HG03064 (cell line): ENCODE data around the gene ZNF592.

Experiments used
- ATAC-seq: cut with Tn5 transposase; IDR thresholded peaks from one replicate; pipeline ENCODE4 v1.9.1; 2021; ENCODE audit warnings: low read depth; ENCODE audit not compliant: unreplicated experiment

ZNF592 gene

DNA sequence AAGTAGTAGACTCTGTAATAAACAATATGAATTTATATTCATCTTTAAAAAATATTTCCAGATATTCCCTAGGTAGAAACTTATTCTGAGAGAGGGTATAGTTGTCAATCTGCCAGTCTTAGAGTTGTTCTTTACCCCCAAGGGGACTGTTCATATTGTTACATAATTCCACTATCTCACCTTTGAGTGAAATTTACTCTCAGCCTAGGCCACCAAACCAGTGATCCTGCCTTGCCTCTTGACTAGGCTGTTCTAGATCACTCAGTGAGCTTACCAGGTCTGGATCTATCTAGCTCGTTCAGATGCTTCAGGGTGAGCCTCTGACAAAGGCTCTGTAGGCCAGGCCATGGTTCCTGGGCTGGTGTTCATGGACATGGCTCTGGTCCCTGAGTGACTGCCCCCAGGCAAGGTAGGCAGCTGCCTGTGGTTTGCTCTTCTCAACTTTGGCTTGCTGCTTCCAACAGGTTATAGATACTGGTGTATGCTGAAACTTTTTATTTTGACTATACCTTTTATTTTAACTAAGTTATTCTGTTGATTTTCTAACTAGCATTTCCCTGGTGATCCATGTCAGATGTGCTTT is 27.6 kb downstream of the ZNF592 start:
- no peak for ATAC-seq

- no peak for ATAC-seq
These were observed 29.8 kb downstream of the ZNF592 start for GRCh38 chr15:84778194-84778593.

- ATAC-seq = no peak
These were observed 32.1 kb downstream of the ZNF592 start for GRCh38 chr15:84780492-84780891.

- ATAC-seq = no peak
These were observed 33.1 kb downstream of the ZNF592 start for GRCh38 chr15:84781495-84781894.

- no peak for ATAC-seq
These were observed 34.0 kb downstream of the ZNF592 start for GRCh38 chr15:84782346-84782745.

DNA sequence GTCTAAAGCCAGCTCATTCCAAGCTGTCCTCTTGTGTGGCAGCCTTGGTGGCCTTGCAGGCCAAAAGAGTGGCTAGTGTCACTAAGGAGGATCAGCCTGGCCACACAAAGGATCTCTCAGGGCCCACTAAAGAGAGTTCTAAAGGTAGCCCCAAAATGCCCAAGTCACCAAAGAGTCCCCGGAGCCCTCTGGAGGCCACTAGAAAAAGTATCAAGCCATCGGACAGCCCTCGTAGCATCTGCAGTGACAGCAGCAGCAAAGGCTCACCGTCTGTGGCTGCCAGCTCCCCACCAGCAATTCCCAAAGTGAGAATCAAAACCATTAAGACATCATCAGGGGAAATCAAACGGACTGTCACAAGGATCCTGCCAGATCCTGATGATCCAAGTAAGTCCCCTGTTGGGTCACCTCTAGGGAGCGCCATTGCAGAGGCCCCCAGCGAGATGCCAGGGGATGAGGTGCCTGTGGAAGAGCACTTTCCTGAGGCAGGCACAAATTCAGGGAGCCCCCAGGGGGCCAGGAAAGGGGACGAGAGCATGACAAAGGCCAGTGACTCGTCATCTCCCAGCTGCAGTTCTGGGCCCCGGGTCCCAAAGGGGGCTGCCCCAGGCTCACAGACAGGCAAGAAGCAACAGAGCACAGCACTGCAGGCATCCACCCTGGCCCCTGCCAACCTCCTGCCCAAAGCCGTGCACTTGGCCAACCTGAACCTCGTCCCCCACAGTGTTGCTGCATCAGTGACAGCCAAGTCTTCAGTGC is 35.3 kb downstream of the ZNF592 start:
- no peak for ATAC-seq

DNA sequence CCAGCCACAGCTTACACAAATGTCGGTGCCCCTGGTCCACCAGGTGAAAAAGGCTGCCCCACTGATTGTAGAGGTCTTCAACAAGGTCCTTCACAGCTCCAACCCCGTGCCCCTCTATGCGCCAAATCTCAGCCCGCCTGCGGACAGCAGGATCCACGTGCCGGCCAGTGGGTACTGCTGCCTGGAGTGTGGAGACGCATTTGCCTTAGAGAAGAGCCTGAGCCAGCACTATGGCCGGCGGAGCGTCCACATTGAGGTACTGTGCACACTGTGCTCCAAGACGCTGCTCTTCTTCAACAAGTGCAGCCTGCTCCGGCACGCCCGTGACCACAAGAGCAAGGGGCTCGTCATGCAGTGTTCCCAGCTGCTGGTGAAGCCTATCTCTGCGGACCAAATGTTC is 35.9 kb downstream of the ZNF592 start:
- no peak for ATAC-seq

DNA sequence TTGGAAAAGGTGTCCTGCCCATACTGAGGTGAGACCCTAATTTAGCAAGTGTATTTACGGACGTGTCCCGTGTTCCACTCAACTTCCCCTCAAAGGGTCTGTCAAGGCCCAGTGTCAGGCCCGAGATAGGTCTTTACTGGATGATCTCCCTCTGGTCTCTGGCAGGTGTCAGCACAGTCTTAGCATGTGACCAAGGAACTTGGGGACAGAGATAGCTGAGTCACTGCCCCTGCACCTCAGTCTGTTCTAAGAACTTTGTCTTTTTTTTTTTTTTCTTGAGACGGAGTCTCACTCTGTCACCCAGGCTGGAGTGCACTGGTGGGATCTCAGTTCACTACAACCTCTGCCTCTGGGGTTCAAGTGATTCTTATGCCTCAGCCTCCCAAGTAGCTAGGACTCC is 36.7 kb downstream of the ZNF592 start:
- ATAC-seq = no peak

DNA sequence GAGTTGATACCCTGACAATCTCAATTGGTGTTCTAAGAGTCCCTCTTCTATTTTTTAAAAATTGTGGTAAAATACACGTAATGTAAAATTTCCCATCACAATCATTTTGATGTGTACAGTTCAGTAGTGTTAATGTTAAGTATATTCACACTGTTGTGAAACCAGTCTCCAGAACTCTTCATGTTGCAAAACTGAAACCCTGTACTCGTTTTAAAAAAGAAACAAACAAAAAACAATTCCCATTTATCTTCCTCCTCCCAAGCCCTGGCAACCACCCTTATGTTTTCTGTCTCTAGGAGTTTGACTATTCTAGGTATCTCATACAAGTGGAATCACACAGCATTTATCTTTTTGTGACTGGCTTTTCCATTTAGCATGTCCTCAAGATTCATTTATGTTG is 40.1 kb downstream of the ZNF592 start:
- no peak for ATAC-seq

- ATAC-seq = no peak
These were observed 41.4 kb downstream of the ZNF592 start for GRCh38 chr15:84789762-84790161.

DNA sequence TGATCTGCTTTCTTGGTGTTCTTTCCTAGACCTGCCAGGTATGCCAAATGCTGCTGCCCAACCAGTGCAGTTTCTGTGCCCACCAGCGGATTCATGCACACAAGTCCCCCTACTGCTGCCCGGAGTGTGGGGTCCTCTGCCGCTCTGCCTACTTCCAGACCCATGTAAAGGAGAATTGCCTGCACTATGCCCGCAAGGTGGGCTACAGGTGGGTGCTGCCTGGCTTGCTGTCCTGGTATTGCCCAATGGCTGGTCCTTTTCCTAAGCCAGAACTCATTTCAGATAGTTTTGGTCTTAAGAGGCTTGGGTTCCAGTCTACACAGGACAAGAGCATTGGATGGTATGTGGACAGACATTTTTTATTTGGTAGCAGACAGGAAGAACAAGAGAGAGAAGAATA is 42.3 kb downstream of the ZNF592 start:
- no peak for ATAC-seq

GRCh38 chr15:84791763-84792162 is 43.4 kb downstream of the ZNF592 start:
- ATAC-seq = no peak

DNA sequence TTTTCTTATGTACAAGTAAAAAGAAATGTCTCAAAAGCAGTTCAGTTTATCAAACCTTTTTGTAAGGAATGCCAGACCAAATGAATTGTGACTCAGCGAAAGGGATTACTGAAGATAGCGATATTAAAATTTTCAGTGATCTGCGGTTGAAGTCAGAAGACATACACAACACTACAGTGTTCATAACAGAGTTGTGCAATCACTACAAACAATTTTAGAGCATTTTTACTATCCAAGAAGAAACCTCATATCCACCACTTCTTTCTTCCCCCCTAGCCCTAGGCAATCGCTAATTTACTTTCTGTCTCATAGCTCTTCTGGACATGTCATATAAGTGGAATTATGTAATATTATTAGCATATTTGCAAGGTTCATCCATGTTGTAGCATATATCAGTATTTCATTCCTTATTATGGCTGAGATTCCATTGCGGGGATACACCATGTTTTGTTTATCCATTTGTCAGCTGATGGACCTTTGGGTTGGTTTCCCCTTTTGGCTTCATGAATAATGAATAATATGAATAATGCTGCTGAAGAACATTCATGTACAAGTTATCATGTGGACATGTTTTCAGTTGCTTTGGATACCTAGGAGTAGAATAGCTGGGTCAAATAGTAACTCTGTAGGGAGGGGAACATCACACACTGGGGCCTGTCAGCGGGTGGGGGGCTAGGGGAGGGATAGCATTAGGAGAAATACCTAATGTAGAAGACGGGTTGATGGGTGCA is 45.2 kb downstream of the ZNF592 start:
- no peak for ATAC-seq

GRCh38 chr15:84794162-84794547 is 45.8 kb downstream of the ZNF592 start:
- ATAC-seq = no peak

DNA sequence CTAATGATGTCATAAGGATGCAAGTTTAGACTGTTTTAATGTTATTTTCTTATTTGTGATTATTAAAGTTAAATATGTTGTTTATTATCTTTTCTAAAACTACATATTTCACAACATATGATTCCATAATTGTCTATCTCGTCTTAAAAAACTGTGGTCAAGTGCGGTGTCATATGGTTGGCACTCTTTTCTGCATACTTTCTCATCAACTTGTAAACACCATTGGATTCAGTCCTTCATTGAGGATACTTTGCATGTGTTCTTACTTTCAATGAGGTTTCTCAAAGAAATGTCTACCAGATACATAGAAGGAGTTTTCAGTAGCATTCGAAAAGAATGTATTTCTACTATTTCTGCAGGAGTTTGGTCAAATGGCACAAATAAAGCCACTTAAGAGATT is 46.8 kb downstream of the ZNF592 start:
- ATAC-seq = no peak

GRCh38 chr15:84797212-84797611 is 48.8 kb downstream of the ZNF592 start:
- no peak for ATAC-seq

DNA sequence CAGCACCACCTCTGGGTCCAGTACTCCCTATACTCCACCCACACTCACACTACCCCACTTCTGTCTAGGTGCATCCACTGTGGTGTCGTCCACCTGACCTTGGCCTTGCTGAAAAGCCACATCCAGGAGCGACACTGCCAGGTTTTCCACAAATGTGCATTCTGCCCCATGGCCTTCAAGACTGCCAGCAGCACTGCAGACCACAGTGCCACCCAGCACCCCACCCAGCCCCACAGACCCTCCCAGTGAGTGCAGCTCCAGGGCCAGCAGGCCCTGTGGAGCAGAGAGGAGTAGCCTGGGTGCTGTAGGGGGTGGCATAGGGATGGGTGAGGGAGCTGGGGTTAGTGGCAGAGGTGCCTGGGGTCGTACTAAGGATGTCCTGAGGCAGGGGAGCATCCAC is 49.4 kb downstream of the ZNF592 start:
- no peak for ATAC-seq

DNA sequence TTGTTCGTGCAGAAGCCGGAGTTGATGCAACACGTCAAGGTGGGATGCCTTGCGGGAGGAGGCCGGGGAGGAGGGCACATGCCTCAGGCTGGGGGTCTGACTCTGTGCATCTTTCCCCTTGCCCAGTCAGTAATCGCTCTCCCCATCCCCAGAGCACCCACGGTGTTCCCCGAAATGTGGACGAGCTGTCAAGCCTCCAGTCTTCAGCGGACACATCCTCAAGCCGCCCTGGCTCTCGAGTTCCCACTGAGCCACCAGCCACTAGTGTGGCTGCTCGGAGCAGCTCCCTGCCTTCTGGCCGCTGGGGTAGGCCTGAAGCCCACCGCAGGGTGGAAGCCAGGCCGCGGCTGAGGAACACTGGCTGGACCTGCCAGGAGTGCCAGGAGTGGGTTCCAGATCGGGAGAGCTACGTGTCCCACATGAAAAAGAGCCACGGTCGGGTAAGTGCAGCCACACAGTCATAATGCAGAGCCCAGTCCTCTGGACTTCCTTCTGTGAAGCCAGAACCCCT is 50.1 kb downstream of the ZNF592 start:
- no peak for ATAC-seq

DNA sequence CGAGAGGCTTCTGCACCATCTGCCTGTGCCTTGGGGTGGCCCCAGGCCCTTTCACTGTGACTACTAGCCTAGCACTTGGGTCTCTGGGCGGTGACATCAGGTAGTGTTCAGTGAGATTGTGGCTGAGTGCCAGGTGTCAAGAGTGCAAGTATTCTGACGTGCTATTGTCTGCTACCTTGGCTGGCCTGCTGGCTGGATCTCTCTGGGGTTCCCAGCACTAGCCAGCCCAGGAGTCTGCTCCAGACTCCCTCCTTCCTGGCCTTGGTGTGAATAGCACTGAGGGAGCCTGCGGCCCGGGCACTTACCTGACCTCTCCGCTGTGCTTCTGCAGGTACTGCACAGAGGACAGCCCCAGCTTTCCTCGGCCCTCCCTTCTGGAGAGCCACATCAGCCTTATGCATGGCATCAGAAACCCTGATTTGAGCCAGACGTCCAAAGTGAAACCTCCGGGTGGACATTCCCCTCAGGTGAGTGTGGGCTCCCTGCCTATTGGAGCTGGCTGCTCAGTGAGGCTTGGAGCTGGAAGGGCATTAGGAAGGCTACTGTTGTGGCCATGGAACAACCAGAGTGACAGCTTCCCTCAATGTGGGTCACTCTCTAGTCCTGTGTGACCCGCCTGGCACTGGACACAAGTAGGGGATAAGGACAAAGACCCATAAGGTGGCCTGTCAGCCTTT is 51.3 kb downstream of the ZNF592 start:
- no peak for ATAC-seq

GRCh38 chr15:84800365-84800806 is 52.0 kb downstream of the ZNF592 start:
- ATAC-seq = no peak
